IMR-90 (cell line): ENCODE results near the gene SDK1. TPM values are rescaled to one million over a fixed set of nuclear protein-coding genes. Genes with fewer than 3 reads are reported as not detected.

Experiments used
- ATAC-seq: fragments of 200-7000 bp; cut with Tn5 transposase; 2 replicates; pipeline ENCODE4 v1.9.1; 2020; ENCODE audit warnings: low read depth, mild to moderate bottlenecking, moderate library complexity
- BruUV-seq: library from RNA; stranded (reverse); fragments of 400-500 nt; replicated peaks from 2 replicates; lab custom pipeline; 2021; lab: Mats Ljungman, UMichigan
- CTCF ChIA-PET: fragments of 300-600 bp; formaldehyde crosslinking; extraction: SDS; loops from one replicate; lab custom pipeline; 2021; ENCODE audit warnings: antibody characterized with exemption; lab: Yijun Ruan, JAX
- POLR2A ChIA-PET: fragments of 300-600 bp; sonication (Branson Sonifier 250); formaldehyde crosslinking; loops from one replicate; lab custom pipeline; 2022; ENCODE audit warnings: antibody characterized with exemption; ENCODE audit not compliant: unreplicated experiment; lab: Charles Lee
- DNase-seq: peaks from one replicate; pipeline ENCODE4 v3.0.0; 2013
- H2AFZ ChIP-seq: replicated peaks from 2 replicates; pipeline ENCODE3; 2013; ENCODE audit warnings: low read length, mild to moderate bottlenecking; ENCODE audit not compliant: poor library complexity
- H2AK5ac ChIP-seq: 2 replicates; pipeline ENCODE4 v1.6.1; 2013; ENCODE audit warnings: low read depth, low read length, inconsistent platforms
- H2AK9ac ChIP-seq: replicated peaks from 2 replicates; pipeline ENCODE3; 2013; ENCODE audit warnings: mild to moderate bottlenecking, low read depth, low read length, moderate library complexity; ENCODE audit not compliant: poor library complexity
- H2BK120ac ChIP-seq: 2 replicates; pipeline ENCODE4 v1.6.1; 2013; ENCODE audit warnings: low read depth, low read length, inconsistent platforms
- H2BK15ac ChIP-seq: 3 replicates; pipeline ENCODE4 v1.6.1; 2013; ENCODE audit warnings: low read depth, low read length, inconsistent platforms
- H2BK20ac ChIP-seq: 2 replicates; pipeline ENCODE4 v1.6.1; 2013; ENCODE audit warnings: low read depth, mild to moderate bottlenecking, inconsistent platforms, low read length, moderate library complexity
- H2BK5ac ChIP-seq: 2 replicates; pipeline ENCODE4 v1.6.1; 2013; ENCODE audit warnings: mild to moderate bottlenecking, low read depth, low read length, inconsistent platforms; ENCODE audit not compliant: poor library complexity, severe bottlenecking
- H3K14ac ChIP-seq: replicated peaks from 2 replicates; pipeline ENCODE4 v1.6.1; 2013; ENCODE audit warnings: low read depth, low read length, inconsistent platforms
- H3K18ac ChIP-seq: 2 replicates; pipeline ENCODE4 v1.6.1; 2013; ENCODE audit warnings: low read depth, low read length, control low read depth
- H3K23ac ChIP-seq: 2 replicates; pipeline ENCODE4 v1.6.1; 2013; ENCODE audit warnings: low read depth, low read length, inconsistent platforms
- H3K27ac ChIP-seq: 2 replicates; pipeline ENCODE4 v1.5.1; 2013; ENCODE audit warnings: mild to moderate bottlenecking, control low read depth, low read length; ENCODE audit not compliant: insufficient read depth
- H3K27me3 ChIP-seq: 2 replicates; pipeline ENCODE4 v1.6.1; 2013; ENCODE audit warnings: low read length; ENCODE audit not compliant: control insufficient read depth, insufficient read depth
- H3K36me3 ChIP-seq: 2 replicates; pipeline ENCODE4 v1.6.1; 2013; ENCODE audit warnings: low read length, mixed read lengths; ENCODE audit not compliant: control insufficient read depth, insufficient read depth
- H3K4ac ChIP-seq: 2 replicates; pipeline ENCODE4 v1.6.1; 2013; ENCODE audit warnings: low read depth, low read length, inconsistent platforms
- H3K4me1 ChIP-seq: 2 replicates; pipeline ENCODE4 v1.6.1; 2013; ENCODE audit warnings: low read length, mixed read lengths; ENCODE audit not compliant: control insufficient read depth, insufficient read depth
- H3K4me2 ChIP-seq: 2 replicates; pipeline ENCODE4 v1.6.1; 2013; ENCODE audit warnings: low read depth, mild to moderate bottlenecking, control low read depth, low read length, moderate library complexity
- H3K4me3 ChIP-seq: 2 replicates; pipeline ENCODE4 v1.5.1; 2013; ENCODE audit warnings: low read depth, mild to moderate bottlenecking, control low read depth, low read length, moderate library complexity; ENCODE audit not compliant: insufficient read depth
- H3K56ac ChIP-seq: 2 replicates; pipeline ENCODE4 v1.6.1; 2013; ENCODE audit warnings: low read length, inconsistent platforms; ENCODE audit not compliant: insufficient read depth; ENCODE audit errors: extremely low read depth
- H3K79me1 ChIP-seq, 2 experiments: 2 replicates each; pipeline ENCODE4 v1.6.1; 2013; ENCODE audit warnings: low read length in 2 of 2, inconsistent platforms in 1 of 2, low read depth in 1 of 2
- H3K9ac ChIP-seq: 2 replicates; pipeline ENCODE4 v1.6.1; 2013; ENCODE audit warnings: low read depth, low read length, control low read depth
- H3K9me1 ChIP-seq: 2 replicates; pipeline ENCODE4 v1.6.1; 2013; ENCODE audit warnings: low read length, inconsistent platforms; ENCODE audit not compliant: insufficient read depth
- H3K9me3 ChIP-seq: 2 replicates; pipeline ENCODE4 v1.6.1; 2013; ENCODE audit warnings: low read length; ENCODE audit not compliant: control insufficient read depth, insufficient read depth
- H4K20me1 ChIP-seq: 2 replicates; pipeline ENCODE4 v1.6.1; 2013; ENCODE audit warnings: low read length, inconsistent platforms; ENCODE audit not compliant: insufficient read depth
- H4K5ac ChIP-seq: 2 replicates; pipeline ENCODE4 v1.6.1; 2013; ENCODE audit warnings: mild to moderate bottlenecking, low read depth, low read length, control low read depth
- H4K8ac ChIP-seq, 2 experiments: 2 replicates each; pipeline ENCODE4 v1.6.1; 2013; ENCODE audit warnings: low read depth in 2 of 2, low read length in 2 of 2, control low read depth in 1 of 2, inconsistent platforms in 1 of 2
- H4K91ac ChIP-seq: 2 replicates; pipeline ENCODE4 v1.6.1; 2013; ENCODE audit warnings: low read depth, low read length, inconsistent platforms; ENCODE audit not compliant: insufficient read depth
- BHLHE40 ChIP-seq: fragments of 150-350 bp; IDR thresholded peaks from 2 replicates; pipeline ENCODE4 v1.6.1; 2016; ENCODE audit warnings: mild to moderate bottlenecking, low read depth, low read length
- CEBPB ChIP-seq: IDR thresholded peaks from 2 replicates; pipeline ENCODE4 v1.6.1; 2012; ENCODE audit warnings: low read depth, low read length, improper control_type of control experiment
- CHD1 ChIP-seq: IDR thresholded peaks from 2 replicates; pipeline ENCODE4 v1.6.1; 2012; ENCODE audit warnings: low read depth, low read length, improper control_type of control experiment
- FOS ChIP-seq: fragments of 150-350 bp; IDR thresholded peaks from 2 replicates; pipeline ENCODE4 v1.6.1; 2016; ENCODE audit warnings: low read depth, low read length
- MAFK ChIP-seq: IDR thresholded peaks from 2 replicates; pipeline ENCODE4 v1.6.1; 2012; ENCODE audit warnings: low read depth, low read length, improper control_type of control experiment
- MAZ ChIP-seq: IDR thresholded peaks from 2 replicates; pipeline ENCODE4 v1.6.1; 2012; ENCODE audit warnings: low read depth, mild to moderate bottlenecking, low read length, improper control_type of control experiment, moderate library complexity, borderline replicate concordance
- MXI1 ChIP-seq: IDR thresholded peaks from 2 replicates; pipeline ENCODE4 v1.6.1; 2012; ENCODE audit warnings: low read depth, mild to moderate bottlenecking, low read length, moderate library complexity, borderline replicate concordance
- NFE2L2 ChIP-seq: fragments of 150-350 bp; IDR thresholded peaks from 2 replicates; pipeline ENCODE4 v1.6.1; 2016; ENCODE audit warnings: low read depth, mild to moderate bottlenecking, low read length
- POLR2A ChIP-seq: IDR thresholded peaks from 2 replicates; pipeline ENCODE4 v1.6.1; 2012; ENCODE audit warnings: mild to moderate bottlenecking, low read depth, low read length
- RAD21 ChIP-seq: IDR thresholded peaks from 2 replicates; pipeline ENCODE4 v1.6.1; 2012; ENCODE audit warnings: low read length, improper control_type of control experiment
- RCOR1 ChIP-seq: IDR thresholded peaks from 2 replicates; pipeline ENCODE4 v1.6.1; 2012; ENCODE audit warnings: mild to moderate bottlenecking, low read length, improper control_type of control experiment; ENCODE audit not compliant: insufficient replicate concordance
- RFX5 ChIP-seq: IDR thresholded peaks from 2 replicates; pipeline ENCODE4 v1.8.0; 2012; ENCODE audit warnings: low read depth, mild to moderate bottlenecking, low read length, moderate library complexity
- SMC3 ChIP-seq: fragments of 150-350 bp; IDR thresholded peaks from 2 replicates; pipeline ENCODE4 v1.6.1; 2016; ENCODE audit warnings: low read depth, mild to moderate bottlenecking, antibody characterized with exemption, low read length, moderate library complexity
- whole genome bisulfite sequencing, 2 experiments: methylation state at CpG; one replicate each; pipeline versions ENCODE4 v1.1.5 to v1.1.7; 2013; ENCODE audit warnings: missing lambda C conversion rate in 2 of 2; ENCODE audit not compliant: insufficient read length in 1 of 2; ENCODE audit errors: extremely low coverage in 2 of 2; 5-methylcytosine and 5-hydroxymethylcytosine counted together
- dilution Hi-C: fragments of 300-500 bp; cut with HindIII; formaldehyde crosslinking; loops from one replicate; pipeline ENCODE4 v1.14.3; 2018; ENCODE audit warnings: low sequenced_read_pairs; ENCODE audit not compliant: unreplicated experiment
- in situ Hi-C: fragments of 300-500 bp; cut with MboI; formaldehyde crosslinking; loops from 3 replicates; pipeline ENCODE4 v1.14.3; 2019; ENCODE audit warnings: low sequenced_read_pairs, inconsistent platforms, mixed read lengths
- intact Hi-C: fragments of 100-400 bp; cut with micrococcal nuclease; formaldehyde crosslinking; loops from 2 replicates; pipeline ENCODE4 v1.10.0; 2022
- polyA plus RNA-seq, 3 experiments: library from polyadenylated mRNA; depleted of rRNA; stranded (reverse); fragments of >200 nt; gene quantifications; 2 replicates each; pipeline ENCODE4 v1.2.3, GENCODE V29; 2012; ENCODE audit warnings: low replicate concordance in 1 of 3
- total RNA-seq: library from RNA; depleted of rRNA; stranded (reverse); fragments of >200 nt; gene quantifications from 2 replicates; pipeline ENCODE4 v1.2.3, GENCODE V29; 2012
- TF ChIP-seq, protein P1 (sequence below): conservative IDR thresholded peaks from 2 replicates; pipeline ENCODE4 v1.5.1; 2012; ENCODE audit warnings: mild to moderate bottlenecking, low read depth, low read length, improper control_type of control experiment
- TF ChIP-seq, protein P2 (sequence below): fragments of 150-350 bp; IDR thresholded peaks from 2 replicates; pipeline ENCODE4 v1.6.1; 2016; ENCODE audit warnings: low read depth, mild to moderate bottlenecking, low read length, moderate library complexity, borderline replicate concordance
- TF ChIP-seq, protein P3 (sequence below): fragments of 150-350 bp; IDR thresholded peaks from 2 replicates; pipeline ENCODE4 v1.6.1; 2017; ENCODE audit warnings: mild to moderate bottlenecking, antibody characterized with exemption, low read length, low read depth

The SDK1 gene
- total and polyA plus RNA-seq, 2 of the 4 experiments (the other 2 are of a cell fraction) = 1.5 to 1.6 TPM

DNA sequence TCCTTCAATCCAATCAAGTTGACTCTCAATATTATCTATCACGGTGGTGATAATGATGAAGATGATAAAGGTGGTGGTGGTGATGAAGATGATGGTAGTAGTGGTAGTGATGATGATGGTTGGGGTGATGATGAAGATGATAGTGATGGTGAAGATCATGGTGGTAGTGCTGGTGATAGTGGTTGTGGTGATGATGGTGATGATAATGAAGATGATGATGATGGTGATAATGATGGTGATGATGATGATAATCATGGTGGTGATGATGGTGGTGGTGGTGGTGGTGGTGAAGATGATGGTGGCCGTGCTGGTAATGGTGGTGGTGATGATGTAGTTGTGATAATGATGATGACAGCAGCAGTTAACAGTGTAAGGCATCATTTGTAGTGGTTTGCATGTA, 29.8 kb upstream of the SDK1 start:
- H3K4me1 ChIP-seq = peaks cover 6% of the 10 kb centered on the region; the same call in 1 of the 2 replicates
- H2AFZ ChIP-seq = no peak overlapping the region
- H3K23ac ChIP-seq = no peak overlapping the region
- H4K91ac ChIP-seq = no peak overlapping the region
- H2BK20ac ChIP-seq = no peak overlapping the region
- ATAC-seq (no peak), DNase-seq (no peak)
- H3K4me3 ChIP-seq = no peak overlapping the region
- H4K8ac ChIP-seq = no peak overlapping the region
- no peaks in the 10 kb centered on the region for H3K79me1 ChIP-seq
- H2BK15ac ChIP-seq = no peak overlapping the region
- CTCF ChIA-PET = no interaction called here
- POLR2A ChIA-PET = no interaction called here
- no peak overlapping the region for H2BK120ac ChIP-seq
- no peak overlapping the region for H3K18ac ChIP-seq
- H3K9me3 ChIP-seq = no peaks in the 10 kb centered on the region
- no peak overlapping the region for H3K4me2 ChIP-seq
- no peaks in the 10 kb centered on the region for H3K27me3 ChIP-seq
- no peaks in the 10 kb centered on the region for H3K36me3 ChIP-seq
- no peak overlapping the region for H4K5ac ChIP-seq
- 0 out of 2 replicates have a peak, but pooled peaks cover 2% of the 10 kb centered on the region for H3K9me1 ChIP-seq
- no peak for TF ChIP-seq FOS
- no peak for TF ChIP-seq MAFK
- no peak for TF ChIP-seq RAD21
- no peak for TF ChIP-seq CEBPB
- TF ChIP-seq NFE2L2 = no peak
- TF ChIP-seq SMC3 = no peak
- no peak for TF ChIP-seq BHLHE40
- TF ChIP-seq POLR2A = no peak
- TF ChIP-seq RCOR1 = no peak
- TF ChIP-seq, protein P1, sequence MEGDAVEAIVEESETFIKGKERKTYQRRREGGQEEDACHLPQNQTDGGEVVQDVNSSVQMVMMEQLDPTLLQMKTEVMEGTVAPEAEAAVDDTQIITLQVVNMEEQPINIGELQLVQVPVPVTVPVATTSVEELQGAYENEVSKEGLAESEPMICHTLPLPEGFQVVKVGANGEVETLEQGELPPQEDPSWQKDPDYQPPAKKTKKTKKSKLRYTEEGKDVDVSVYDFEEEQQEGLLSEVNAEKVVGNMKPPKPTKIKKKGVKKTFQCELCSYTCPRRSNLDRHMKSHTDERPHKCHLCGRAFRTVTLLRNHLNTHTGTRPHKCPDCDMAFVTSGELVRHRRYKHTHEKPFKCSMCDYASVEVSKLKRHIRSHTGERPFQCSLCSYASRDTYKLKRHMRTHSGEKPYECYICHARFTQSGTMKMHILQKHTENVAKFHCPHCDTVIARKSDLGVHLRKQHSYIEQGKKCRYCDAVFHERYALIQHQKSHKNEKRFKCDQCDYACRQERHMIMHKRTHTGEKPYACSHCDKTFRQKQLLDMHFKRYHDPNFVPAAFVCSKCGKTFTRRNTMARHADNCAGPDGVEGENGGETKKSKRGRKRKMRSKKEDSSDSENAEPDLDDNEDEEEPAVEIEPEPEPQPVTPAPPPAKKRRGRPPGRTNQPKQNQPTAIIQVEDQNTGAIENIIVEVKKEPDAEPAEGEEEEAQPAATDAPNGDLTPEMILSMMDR = no peak
- TF ChIP-seq, protein P2, sequence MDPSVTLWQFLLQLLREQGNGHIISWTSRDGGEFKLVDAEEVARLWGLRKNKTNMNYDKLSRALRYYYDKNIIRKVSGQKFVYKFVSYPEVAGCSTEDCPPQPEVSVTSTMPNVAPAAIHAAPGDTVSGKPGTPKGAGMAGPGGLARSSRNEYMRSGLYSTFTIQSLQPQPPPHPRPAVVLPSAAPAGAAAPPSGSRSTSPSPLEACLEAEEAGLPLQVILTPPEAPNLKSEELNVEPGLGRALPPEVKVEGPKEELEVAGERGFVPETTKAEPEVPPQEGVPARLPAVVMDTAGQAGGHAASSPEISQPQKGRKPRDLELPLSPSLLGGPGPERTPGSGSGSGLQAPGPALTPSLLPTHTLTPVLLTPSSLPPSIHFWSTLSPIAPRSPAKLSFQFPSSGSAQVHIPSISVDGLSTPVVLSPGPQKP = no peak
- TF ChIP-seq MAZ = no peak
- TF ChIP-seq MXI1 = no peak
- TF ChIP-seq, protein P3, sequence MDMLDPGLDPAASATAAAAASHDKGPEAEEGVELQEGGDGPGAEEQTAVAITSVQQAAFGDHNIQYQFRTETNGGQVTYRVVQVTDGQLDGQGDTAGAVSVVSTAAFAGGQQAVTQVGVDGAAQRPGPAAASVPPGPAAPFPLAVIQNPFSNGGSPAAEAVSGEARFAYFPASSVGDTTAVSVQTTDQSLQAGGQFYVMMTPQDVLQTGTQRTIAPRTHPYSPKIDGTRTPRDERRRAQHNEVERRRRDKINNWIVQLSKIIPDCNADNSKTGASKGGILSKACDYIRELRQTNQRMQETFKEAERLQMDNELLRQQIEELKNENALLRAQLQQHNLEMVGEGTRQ = no peak
- TF ChIP-seq RFX5 = no peak
- TF ChIP-seq CHD1 = no peak
- in situ Hi-C loops = no loop called here
- intact Hi-C loops = no loop called here
- dilution Hi-C loops = no loop called here
- no CpG with 5 or more reads among the region's 2 CpGs for WGBS, 2 experiments
- H2AK5ac ChIP-seq = no peak overlapping the region
- H3K4ac ChIP-seq = no peak overlapping the region
- no peak overlapping the region for H3K27ac ChIP-seq
- no peak overlapping the region for H3K56ac ChIP-seq
- H2AK9ac ChIP-seq = no peak overlapping the region
- no peak overlapping the region for H3K14ac ChIP-seq
- no peak overlapping the region for H3K9ac ChIP-seq
- BruUV-seq = no TSS peak
- H4K20me1 ChIP-seq = no peaks in the 10 kb centered on the region
- H2BK5ac ChIP-seq = no peak overlapping the region
